ENCODE data around the gene ATCAY. TPM values are rescaled to one million over a fixed set of nuclear protein-coding genes. Genes with fewer than 3 reads are reported as not detected.
"Not testable (repeated sequence)": the region's sequence is repeated elsewhere in the genome, so short reads cannot be mapped to it uniquely, and the experiment has no call there.

ATCAY gene
- total and polyA plus RNA-seq, 8 donors = 0.04 to 0.70 (median 0.27) TPM

DNA sequence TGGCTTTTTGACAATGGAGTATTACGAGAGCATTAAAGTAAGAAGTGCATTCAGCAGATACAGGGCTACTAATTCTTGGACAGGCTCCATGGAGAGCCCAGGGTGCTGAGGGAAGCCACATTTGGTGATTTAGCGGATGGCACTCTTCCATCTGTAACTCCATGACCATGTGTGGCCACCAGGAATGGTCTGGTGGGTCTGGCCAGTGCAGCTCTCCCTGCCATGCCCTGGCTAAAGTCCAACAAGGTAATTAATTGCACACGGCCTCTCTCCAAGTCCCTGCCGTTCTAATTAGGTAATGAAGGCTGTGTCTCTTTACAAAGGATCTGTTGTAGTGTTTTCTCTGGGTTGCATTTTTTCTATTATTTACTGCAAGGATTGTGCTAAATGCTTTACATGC lies 7.3 kb upstream of the ATCAY start:
- intact Hi-C loops (cut with DNase I) = no loop called here

DNA sequence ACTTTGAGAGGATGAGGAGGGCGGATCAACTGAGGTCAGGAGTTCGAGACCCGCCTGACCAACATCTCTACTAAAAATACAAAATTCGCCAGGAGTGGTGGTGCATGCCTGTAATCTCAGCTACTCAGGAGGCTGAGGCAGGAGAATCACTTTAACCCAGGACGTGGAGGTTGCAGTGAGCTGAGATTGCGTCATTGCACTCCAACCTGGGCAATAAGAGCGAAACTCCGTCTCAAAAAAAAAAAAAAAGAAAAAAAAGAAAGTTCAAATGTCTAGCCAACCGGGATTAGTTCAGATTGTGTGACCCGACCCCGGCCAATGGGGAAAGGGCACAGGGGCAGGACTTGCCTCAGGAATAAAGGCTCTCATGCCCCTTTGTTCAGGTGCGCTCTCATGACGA lies 5.8 kb upstream of the ATCAY start:
- FAIRE-seq; H3K9me3 ChIP-seq; H3K36me3 ChIP-seq; ATAC-seq; H3K27ac ChIP-seq; H3K27me3 ChIP-seq; H3K4me3 ChIP-seq; H3K4me1 ChIP-seq; DNase-seq; intact Hi-C loops (cut with DNase I): not testable (repeated sequence)
- 65 to 68% methylated on average over 13 of the region's 13 CpGs for WGBS, 2 donors

More for the DNA sequence above, 7.3 kb upstream of the ATCAY start:
- 33% methylated on average over 4 of the region's 4 CpGs for WGBS, 2 donors
- TF ChIP-seq, protein P1, sequence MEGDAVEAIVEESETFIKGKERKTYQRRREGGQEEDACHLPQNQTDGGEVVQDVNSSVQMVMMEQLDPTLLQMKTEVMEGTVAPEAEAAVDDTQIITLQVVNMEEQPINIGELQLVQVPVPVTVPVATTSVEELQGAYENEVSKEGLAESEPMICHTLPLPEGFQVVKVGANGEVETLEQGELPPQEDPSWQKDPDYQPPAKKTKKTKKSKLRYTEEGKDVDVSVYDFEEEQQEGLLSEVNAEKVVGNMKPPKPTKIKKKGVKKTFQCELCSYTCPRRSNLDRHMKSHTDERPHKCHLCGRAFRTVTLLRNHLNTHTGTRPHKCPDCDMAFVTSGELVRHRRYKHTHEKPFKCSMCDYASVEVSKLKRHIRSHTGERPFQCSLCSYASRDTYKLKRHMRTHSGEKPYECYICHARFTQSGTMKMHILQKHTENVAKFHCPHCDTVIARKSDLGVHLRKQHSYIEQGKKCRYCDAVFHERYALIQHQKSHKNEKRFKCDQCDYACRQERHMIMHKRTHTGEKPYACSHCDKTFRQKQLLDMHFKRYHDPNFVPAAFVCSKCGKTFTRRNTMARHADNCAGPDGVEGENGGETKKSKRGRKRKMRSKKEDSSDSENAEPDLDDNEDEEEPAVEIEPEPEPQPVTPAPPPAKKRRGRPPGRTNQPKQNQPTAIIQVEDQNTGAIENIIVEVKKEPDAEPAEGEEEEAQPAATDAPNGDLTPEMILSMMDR (IDR thresholded peaks at IDR 0.05) = no peak
- Histone ChIP-seq H3K27ac (no peak overlapping the region), H3K27me3 (peaks cover 0 to 4% (median 0%) of the 10 kb centered on the region in 4 donors), H3K36me3 (no peaks in the 10 kb centered on the region), H3K4me1 (no peaks in the 10 kb centered on the region), H3K4me3 (no peak overlapping the region), H3K9me3 (no peaks in the 10 kb centered on the region)
- no peak for DNase-seq
- no peak for ATAC-seq
- FAIRE-seq = no peak

DNA sequence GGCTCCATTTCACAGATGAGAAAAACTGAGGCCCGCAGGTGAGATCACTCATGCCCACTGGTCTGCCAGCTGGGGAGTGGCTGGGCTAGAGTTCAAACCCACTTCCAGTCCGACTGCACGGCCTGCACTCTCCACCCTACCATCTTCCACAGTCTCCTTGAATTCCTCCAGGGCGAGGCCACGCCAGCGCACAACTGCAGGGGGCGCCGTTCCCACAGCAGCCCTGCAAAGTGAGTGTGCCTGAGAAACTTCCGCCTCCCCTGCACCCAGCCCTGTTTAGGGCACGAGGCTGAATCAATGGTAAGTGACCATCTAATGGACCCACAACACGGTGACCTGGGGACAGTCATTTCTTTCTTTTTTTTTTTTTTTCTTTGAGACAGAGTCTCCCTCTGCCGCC lies 829 bp upstream of the ATCAY start:
- DNase-seq (no peak), FAIRE-seq (no peak), ATAC-seq (no peak)
- 48 to 50% methylated on average over 12 of the region's 12 CpGs for WGBS, 2 donors
- no peak overlapping the region for H3K4me3 ChIP-seq
- TF ChIP-seq, protein P1 (IDR thresholded peaks at IDR 0.05) = no peak
- peaks cover 0 to 16% (median 6%) of the 10 kb centered on the region in 4 donors for H3K27me3 ChIP-seq
- no peak overlapping the region for H3K27ac ChIP-seq
- no peaks in the 10 kb centered on the region for H3K36me3 ChIP-seq
- H3K4me1 ChIP-seq = no peaks in the 10 kb centered on the region
- intact Hi-C loops (cut with DNase I) = no loop called here
- H3K9me3 ChIP-seq = no peaks in the 10 kb centered on the region

DNA sequence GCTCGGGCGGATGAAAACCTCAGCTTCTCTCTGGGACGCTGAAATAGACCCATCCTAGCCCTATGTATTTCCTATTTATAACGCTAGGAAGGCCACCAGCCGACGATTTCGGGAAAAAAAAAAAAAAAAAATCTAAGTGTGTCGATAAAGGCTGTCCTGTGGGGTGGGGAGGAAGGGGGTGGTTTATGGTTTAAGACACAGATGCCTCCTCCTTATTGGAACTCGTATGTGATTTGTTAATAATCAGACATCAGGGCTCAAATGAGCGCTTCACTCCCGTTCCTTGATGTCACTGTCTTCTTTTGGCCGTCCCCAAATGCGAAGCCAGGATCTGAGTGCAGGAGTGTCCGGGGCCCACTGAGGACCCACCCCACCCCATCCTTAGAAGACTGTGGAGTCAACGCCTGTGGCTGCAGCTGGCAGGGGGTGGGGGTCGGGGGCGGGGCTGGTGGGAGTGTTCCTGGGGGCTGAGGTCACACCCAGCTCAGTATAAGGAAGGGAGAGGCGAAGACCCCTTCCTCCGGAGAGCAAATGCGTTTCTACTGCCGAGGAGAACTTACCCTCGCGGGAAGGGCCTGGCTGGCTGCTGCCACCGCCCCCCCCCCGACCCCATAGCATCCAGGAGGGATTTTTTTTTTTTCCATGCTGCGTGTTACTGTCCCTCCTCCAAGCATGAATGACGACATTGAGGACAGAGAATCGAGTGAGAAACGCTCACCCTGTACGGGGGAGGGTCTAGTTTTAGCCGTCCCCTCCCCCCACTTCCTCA lies 971 bp downstream of the ATCAY start:
- no peak for FAIRE-seq
- peaks cover 0 to 16% (median 6%) of the 10 kb centered on the region in 4 donors for H3K27me3 ChIP-seq

DNA sequence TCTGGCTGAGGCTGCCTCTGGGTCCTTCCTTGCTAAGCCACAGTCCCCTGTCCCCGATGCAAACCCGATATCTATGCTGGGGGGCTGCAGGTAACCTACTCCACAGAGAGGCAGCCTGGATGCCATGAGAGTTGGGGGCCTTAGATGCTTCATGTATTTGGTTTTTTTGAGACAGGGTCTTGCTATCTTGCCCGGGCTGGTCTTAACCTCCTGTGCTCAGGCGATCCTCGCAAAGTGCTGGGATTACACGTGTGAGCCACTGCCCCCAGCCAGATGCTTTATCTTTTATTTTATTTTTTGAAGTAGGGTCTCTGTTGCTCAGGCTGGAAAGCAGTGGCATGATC lies 1.5 kb downstream of the ATCAY start:
- Histone ChIP-seq H3K4me1 (no peaks in the 10 kb centered on the region), H3K4me3 (no peak overlapping the region), H3K9me3 (no peaks in the 10 kb centered on the region), H3K27me3 (peaks cover 0 to 16% (median 6%) of the 10 kb centered on the region in 4 donors), H3K36me3 (no peaks in the 10 kb centered on the region), H3K27ac (no peak overlapping the region)
- intact Hi-C loops (cut with DNase I) = no loop called here
- FAIRE-seq (no peak), ATAC-seq (no peak), DNase-seq (no peak)
- WGBS, 2 donors = 15 to 25% methylated on average over 6 of the region's 6 CpGs
- TF ChIP-seq, protein P1 (IDR thresholded peaks at IDR 0.05) = no peak

More for the DNA sequence above, 971 bp downstream of the ATCAY start:
- Histone ChIP-seq H3K4me1 (no peaks in the 10 kb centered on the region), H3K27ac (no peak overlapping the region), H3K4me3 (no peak overlapping the region), H3K9me3 (no peaks in the 10 kb centered on the region), H3K36me3 (no peaks in the 10 kb centered on the region)
- WGBS, 2 donors = 2 to 4% methylated on average over 30 to 31 of the region's 31 CpGs
- DNase-seq = no peak
- ATAC-seq = no peak
- TF ChIP-seq, protein P1 (IDR thresholded peaks at IDR 0.05) = no peak
- intact Hi-C loops (cut with DNase I) = no loop called here
